Endothelial cell (in vitro differentiated cells): ENCODE data around the gene FAM81A. TPM values are rescaled to one million over a fixed set of nuclear protein-coding genes. Genes with fewer than 3 reads are reported as not detected.

Source experiments
- DNase-seq: peaks from one replicate; pipeline ENCODE4 v3.0.0; 2021; ENCODE audit warnings: low spot score
- H3K27ac Mint-ChIP-seq: one replicate; pipeline ENCODE4 v1.8.0; 2021; ENCODE audit warnings: mixed read lengths, inconsistent platforms; ENCODE audit not compliant: unreplicated experiment
- H3K27me3 Mint-ChIP-seq: one replicate; pipeline ENCODE4 v1.8.0; 2021; ENCODE audit warnings: mild to moderate bottlenecking, moderate library complexity, mixed read lengths, inconsistent platforms; ENCODE audit not compliant: unreplicated experiment
- H3K36me3 Mint-ChIP-seq: one replicate; pipeline ENCODE4 v1.8.0; 2021; ENCODE audit warnings: mild to moderate bottlenecking, low read depth, mixed read lengths, inconsistent platforms; ENCODE audit not compliant: unreplicated experiment
- H3K4me1 Mint-ChIP-seq: one replicate; pipeline ENCODE4 v1.8.0; 2021; ENCODE audit warnings: mild to moderate bottlenecking, mixed read lengths, inconsistent platforms; ENCODE audit not compliant: unreplicated experiment
- H3K4me3 Mint-ChIP-seq: one replicate; pipeline ENCODE4 v1.8.0; 2021; ENCODE audit warnings: mild to moderate bottlenecking, mixed read lengths, inconsistent platforms; ENCODE audit not compliant: unreplicated experiment
- H3K9me3 Mint-ChIP-seq: one replicate; pipeline ENCODE4 v1.8.0; 2021; ENCODE audit warnings: mixed read lengths, inconsistent platforms; ENCODE audit not compliant: unreplicated experiment
- long read RNA-seq: library from polyadenylated mRNA; unstranded; transcript quantifications from one replicate; pipeline ENCODE4 v2.0.0, GENCODE V29; 2020; ENCODE audit not compliant: unreplicated experiment
- total RNA-seq: library from RNA; stranded (reverse); fragmentation: NEBNext Ultra II Directional; extraction: Animal tissue kit (Norgen Biotek cat#: 25700); gene quantifications from one replicate; pipeline ENCODE4 v1.2.1, GENCODE V29; 2021; ENCODE audit not compliant: unreplicated experiment
- TF ChIP-seq, protein P1 (sequence below): fragments of 200-600 bp; sonication (generic); IDR thresholded peaks from one replicate; pipeline ENCODE4 v1.5.0; 2021; ENCODE audit warnings: antibody characterized with exemption; ENCODE audit not compliant: unreplicated experiment

Gene FAM81A
- total RNA-seq, result 0.23 TPM
- long read RNA-seq, result 0 reads

DNA sequence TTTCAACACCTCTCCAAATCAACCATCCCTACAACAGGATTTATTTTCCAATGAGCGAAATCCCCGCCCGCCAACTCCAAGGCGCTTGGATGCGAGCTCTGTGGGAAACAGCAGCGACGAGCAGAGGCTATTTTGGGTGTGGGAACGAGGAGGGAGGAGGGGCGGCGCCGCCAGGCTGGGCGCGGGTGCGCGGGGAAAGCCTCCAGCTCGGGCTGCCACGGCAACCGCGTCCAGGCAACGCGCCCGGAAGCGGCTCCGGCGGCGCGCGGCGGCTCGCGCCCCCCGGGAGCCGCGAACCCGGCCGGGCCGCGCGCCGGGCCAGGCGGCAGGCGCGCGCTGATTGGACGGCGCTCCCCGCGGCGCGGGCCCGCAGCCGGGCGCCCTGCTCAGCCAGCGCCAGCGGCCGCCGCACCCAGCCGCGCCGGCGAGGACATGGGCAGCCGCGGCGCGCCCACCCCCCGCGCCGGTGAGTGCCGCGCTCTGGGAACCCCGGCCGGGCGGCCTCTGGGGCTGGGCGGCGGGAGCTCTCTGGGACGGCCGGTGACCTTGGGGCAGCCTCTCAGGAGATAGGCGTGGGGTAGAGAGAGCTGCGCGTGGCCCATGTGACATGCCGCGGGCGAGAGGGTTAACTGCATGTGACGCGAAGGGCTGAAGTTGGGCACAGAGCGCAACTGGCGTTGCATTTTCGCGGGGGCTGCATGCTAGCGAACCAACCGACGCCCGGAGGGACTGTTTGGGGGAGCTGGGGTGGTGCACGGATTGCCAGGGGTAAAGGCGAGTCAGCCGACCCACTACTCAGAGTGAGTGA, at the start of gene FAM81A:
FAM81A (plus strand) TSS at position 370 of the 808 bp plus-strand sequence. CDS start 20,441 bp downstream, outside the sequence.
- Mint-ChIP-seq H3K4me3 (peak within 1 kb of the TSS; percentile 91), H3K27me3 (peaks cover 21% of the 10 kb centered on the region), H3K27ac (no peak within 1 kb of the TSS), H3K36me3 (no peaks in the 10 kb centered on the region), H3K9me3 (no peaks in the 10 kb centered on the region), H3K4me1 (peaks cover 10% of the 10 kb centered on the region)
- peak; percentile 62 for DNase-seq
- TF ChIP-seq, protein P1, sequence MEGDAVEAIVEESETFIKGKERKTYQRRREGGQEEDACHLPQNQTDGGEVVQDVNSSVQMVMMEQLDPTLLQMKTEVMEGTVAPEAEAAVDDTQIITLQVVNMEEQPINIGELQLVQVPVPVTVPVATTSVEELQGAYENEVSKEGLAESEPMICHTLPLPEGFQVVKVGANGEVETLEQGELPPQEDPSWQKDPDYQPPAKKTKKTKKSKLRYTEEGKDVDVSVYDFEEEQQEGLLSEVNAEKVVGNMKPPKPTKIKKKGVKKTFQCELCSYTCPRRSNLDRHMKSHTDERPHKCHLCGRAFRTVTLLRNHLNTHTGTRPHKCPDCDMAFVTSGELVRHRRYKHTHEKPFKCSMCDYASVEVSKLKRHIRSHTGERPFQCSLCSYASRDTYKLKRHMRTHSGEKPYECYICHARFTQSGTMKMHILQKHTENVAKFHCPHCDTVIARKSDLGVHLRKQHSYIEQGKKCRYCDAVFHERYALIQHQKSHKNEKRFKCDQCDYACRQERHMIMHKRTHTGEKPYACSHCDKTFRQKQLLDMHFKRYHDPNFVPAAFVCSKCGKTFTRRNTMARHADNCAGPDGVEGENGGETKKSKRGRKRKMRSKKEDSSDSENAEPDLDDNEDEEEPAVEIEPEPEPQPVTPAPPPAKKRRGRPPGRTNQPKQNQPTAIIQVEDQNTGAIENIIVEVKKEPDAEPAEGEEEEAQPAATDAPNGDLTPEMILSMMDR, result no peak

DNA sequence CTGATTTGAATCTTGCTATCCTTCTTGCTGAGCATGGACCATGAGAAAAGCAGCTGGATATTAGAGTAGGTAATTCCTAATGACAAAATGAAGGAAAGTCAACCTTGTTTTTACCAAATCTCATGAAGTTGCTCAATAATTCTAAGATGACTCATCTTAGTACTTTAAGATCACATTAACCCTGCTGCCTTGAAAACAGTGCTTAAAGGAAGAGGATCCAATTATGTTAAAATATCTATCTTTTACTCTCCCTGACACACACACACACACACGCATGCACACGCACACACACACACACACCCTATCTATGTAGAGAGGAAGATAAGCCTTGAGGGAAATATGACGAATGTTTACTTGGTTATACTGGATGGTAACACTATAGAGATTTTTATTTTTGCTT, 49.3 kb upstream of the FAM81A start:
- TF ChIP-seq, protein P1, result no peak
- Mint-ChIP-seq H3K4me3 (no peak overlapping the region), H3K9me3 (no peaks in the 10 kb centered on the region), H3K27me3 (peaks cover 2% of the 10 kb centered on the region), H3K36me3 (no peaks in the 10 kb centered on the region), H3K27ac (no peak overlapping the region), H3K4me1 (peaks cover 8% of the 10 kb centered on the region)
- no peak for DNase-seq

DNA sequence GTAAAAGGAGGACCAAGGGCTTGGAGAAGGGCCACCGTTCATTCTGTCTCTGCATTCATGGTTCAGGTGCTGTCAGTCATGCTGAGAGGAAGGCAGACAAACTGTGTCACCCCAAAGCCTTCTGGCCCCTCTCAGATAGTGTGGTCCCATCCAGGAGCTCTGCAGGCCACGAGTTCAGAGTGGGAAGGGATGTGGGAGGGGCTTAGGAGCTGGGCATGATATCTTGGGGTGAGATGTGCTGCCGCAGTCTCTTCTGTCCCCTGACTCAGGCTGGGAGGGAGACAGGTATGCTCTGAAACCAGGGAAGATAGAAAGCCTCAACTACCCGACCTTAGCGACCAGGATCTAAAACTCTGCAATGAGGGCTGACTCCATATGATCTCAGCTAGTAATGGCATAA, 45.7 kb upstream of the FAM81A start:
- H3K4me3 Mint-ChIP-seq, result no peak overlapping the region
- H3K27me3 Mint-ChIP-seq, result peaks cover 2% of the 10 kb centered on the region
- no peak for DNase-seq
- peaks cover 8% of the 10 kb centered on the region for H3K4me1 Mint-ChIP-seq
- no peak overlapping the region for H3K27ac Mint-ChIP-seq
- H3K9me3 Mint-ChIP-seq, result no peaks in the 10 kb centered on the region
- TF ChIP-seq, protein P1, result no peak
- no peaks in the 10 kb centered on the region for H3K36me3 Mint-ChIP-seq

DNA sequence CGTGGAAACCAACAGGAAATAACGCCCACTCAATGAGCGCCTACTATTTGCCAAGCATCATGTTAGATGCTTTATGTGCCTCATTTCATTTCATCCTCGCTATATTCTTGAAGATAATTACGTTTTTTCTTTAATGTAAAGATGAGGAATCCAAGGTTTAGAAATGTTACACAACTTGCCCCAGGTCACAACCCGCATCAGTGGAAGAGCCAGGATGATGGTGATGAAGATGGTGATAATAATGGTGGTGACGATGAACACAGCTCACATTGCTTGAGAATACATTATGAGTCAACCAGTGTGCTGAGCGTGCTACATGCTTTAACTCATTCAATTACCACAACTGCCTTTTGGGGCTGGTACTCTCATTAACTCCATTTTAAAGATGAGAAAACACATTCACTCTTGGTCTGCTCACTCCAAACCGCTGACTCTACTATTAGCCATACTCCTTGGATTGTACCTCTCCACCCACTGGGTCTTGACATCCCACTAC, 43.8 kb upstream of the FAM81A start:
- H3K4me3 Mint-ChIP-seq, result no peak overlapping the region
- no peaks in the 10 kb centered on the region for H3K36me3 Mint-ChIP-seq
- peaks cover 8% of the 10 kb centered on the region for H3K4me1 Mint-ChIP-seq
- peak overlapping the region; percentile 20 for H3K27ac Mint-ChIP-seq
- no peak for DNase-seq
- H3K27me3 Mint-ChIP-seq, result peaks cover 2% of the 10 kb centered on the region
- TF ChIP-seq, protein P1, result no peak
- no peaks in the 10 kb centered on the region for H3K9me3 Mint-ChIP-seq

DNA sequence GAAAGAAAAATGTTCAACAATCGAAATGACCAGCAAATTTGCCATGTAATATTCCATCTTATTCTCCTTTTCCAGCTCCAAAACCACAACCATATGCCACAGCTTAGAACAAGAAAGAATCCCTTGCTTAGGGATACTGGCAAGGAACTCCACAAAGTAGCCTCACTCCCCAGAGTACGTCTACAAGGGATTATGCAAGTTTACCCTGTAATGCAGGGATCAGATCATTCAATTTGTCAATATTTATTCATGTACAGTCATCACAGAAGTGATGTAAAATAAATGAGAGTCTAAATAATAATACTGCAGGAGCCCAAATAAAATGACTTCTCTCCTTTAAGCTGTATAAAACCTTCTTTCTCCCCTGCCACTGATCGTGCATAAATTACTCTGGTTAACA, 41.8 kb upstream of the FAM81A start:
- Mint-ChIP-seq H3K9me3 (no peaks in the 10 kb centered on the region), H3K4me1 (peaks cover 8% of the 10 kb centered on the region)

More for the DNA sequence above, 41.8 kb upstream of the FAM81A start:
- Mint-ChIP-seq H3K36me3 (no peaks in the 10 kb centered on the region), H3K27ac (no peak overlapping the region), H3K27me3 (peaks cover 2% of the 10 kb centered on the region), H3K4me3 (no peak overlapping the region)
- DNase-seq, result no peak
- TF ChIP-seq, protein P1, result no peak
